Tibial nerve (tissue), 4 donors: ENCODE results near the gene EGFL7. TPM values are rescaled to one million over a fixed set of nuclear protein-coding genes. Genes with fewer than 3 reads are reported as not detected.

Experiments used
- DNase-seq, 2 donors: peaks; one replicate each; pipeline ENCODE4 v3.0.0-alpha.2; 2019; ENCODE audit warnings: low spot score in 2 of 2
- H3K27ac ChIP-seq, 4 donors: fragments of 200-600 bp; sonication (generic) in 3 of 4; one replicate each; pipeline ENCODE4 v1.5.1; 2017 to 2019; ENCODE audit warnings: mild to moderate bottlenecking in 1 of 4
- H3K27me3 ChIP-seq, 2 donors: fragments of 200-600 bp; sonication (generic) in 1 of 2; one replicate each; pipeline versions ENCODE4 v1.5.1 to v1.6.0; 2017 to 2019
- H3K36me3 ChIP-seq, 3 donors: fragments of 200-600 bp; sonication (generic); one replicate each; pipeline ENCODE4 v1.5.1; 2018 to 2019
- H3K4me1 ChIP-seq, 4 donors: fragments of 200-600 bp; sonication (generic) in 3 of 4; one replicate each; pipeline ENCODE4 v1.5.1; 2017 to 2019
- H3K4me3 ChIP-seq, 4 donors: fragments of 200-600 bp; sonication (generic) in 3 of 4; one replicate each; pipeline ENCODE4 v1.5.1; 2017 to 2019; ENCODE audit warnings: mild to moderate bottlenecking in 1 of 4, moderate library complexity in 1 of 4
- H3K9me3 ChIP-seq, 4 donors: fragments of 200-600 bp; sonication (generic) in 3 of 4; one replicate each; pipeline ENCODE4 v1.5.1; 2017 to 2019
- CTCF ChIP-seq, 5 experiments: fragments of 200-600 bp in 3 of 5; fragments of 450-650 bp in 2 of 5; sonication (generic) in 3 of 5; IDR thresholded peaks; one replicate each; pipeline ENCODE4 v1.5.1; 2016 to 2019; ENCODE audit warnings: antibody characterized with exemption in 5 of 5, mild to moderate bottlenecking in 3 of 5, moderate library complexity in 2 of 5
- EP300 ChIP-seq, 2 donors: sonication (generic); formaldehyde crosslinking; IDR thresholded peaks; one replicate each; pipeline ENCODE4 v1.6.1; 2017; ENCODE audit warnings: antibody characterized with exemption in 2 of 2, mild to moderate bottlenecking in 1 of 2
- POLR2A ChIP-seq, 2 donors: fragments of 450-650 bp; IDR thresholded peaks; one replicate each; pipeline ENCODE4 v1.6.1; 2017; ENCODE audit warnings: antibody characterized with exemption in 2 of 2, mild to moderate bottlenecking in 2 of 2, moderate library complexity in 2 of 2
- WGBS, 2 donors: methylation state at CpG; one replicate each; pipeline ENCODE4 v1.1.5; 2018; 5-methylcytosine and 5-hydroxymethylcytosine counted together
- total RNA-seq, 4 donors: library from RNA; depleted of rRNA; stranded (reverse); fragments of >200 nt; gene quantifications; one replicate each; pipeline ENCODE4 v1.1.0, GENCODE V29; 2016

The EGFL7 gene
- total RNA-seq, 4 donors from 2014 or later = 95.2 to 229 (median 179) TPM

- no peak overlapping the region for H3K4me3 ChIP-seq
- TF ChIP-seq CTCF (IDR thresholded peaks at IDR 0.05) (no peak), POLR2A (IDR thresholded peaks at IDR 0.05) (no peak), EP300 (IDR thresholded peaks at IDR 0.05) (no peak)
- no peaks in the 10 kb centered on the region for H3K9me3 ChIP-seq
- H3K27ac ChIP-seq = no peak overlapping the region
- WGBS, 2 donors = 66 to 71% methylated on average over 7 to 11 of the region's 11 CpGs
- peaks cover 0 to 9% of the 10 kb centered on the region in 2 donors for H3K27me3 ChIP-seq
- DNase-seq = no peak
- H3K36me3 ChIP-seq = peaks cover 0 to 45% (median 0%) of the 10 kb centered on the region in 3 donors
- peaks cover 0 to 10% (median 3%) of the 10 kb centered on the region in 4 donors for H3K4me1 ChIP-seq
These were observed 12.2 kb downstream of the EGFL7 start for GRCh38 chr9:136674786-136675349.

GRCh38 chr9:136675477-136676296 is 13.0 kb downstream of the EGFL7 start:
- WGBS, 2 donors = 90 to 91% methylated on average over 14 to 16 of the region's 16 CpGs
- Histone ChIP-seq H3K27me3 (peaks cover 0 to under 1% of the 10 kb centered on the region in 2 donors), H3K9me3 (no peaks in the 10 kb centered on the region), H3K4me1 (peaks cover 0 to 8% (median 3%) of the 10 kb centered on the region in 4 donors), H3K27ac (peak overlapping the region in 1 of 4 donors; percentile 50), H3K4me3 (no peak overlapping the region), H3K36me3 (peaks cover 0 to 45% (median 0%) of the 10 kb centered on the region in 3 donors)
- DNase-seq = no peak
- TF ChIP-seq EP300 (IDR thresholded peaks at IDR 0.05) (no peak), CTCF (IDR thresholded peaks at IDR 0.05) (no peak), POLR2A (IDR thresholded peaks at IDR 0.05) (no peak)

- no peaks in the 10 kb centered on the region for H3K9me3 ChIP-seq
- H3K27ac ChIP-seq = no peak overlapping the region
- no peak for DNase-seq
- H3K4me3 ChIP-seq = no peak overlapping the region
- peaks cover 0 to 5% (median 2%) of the 10 kb centered on the region in 4 donors for H3K4me1 ChIP-seq
- TF ChIP-seq EP300 (IDR thresholded peaks at IDR 0.05) (no peak), POLR2A (IDR thresholded peaks at IDR 0.05) (no peak), CTCF (IDR thresholded peaks at IDR 0.05) (no peak)
- H3K36me3 ChIP-seq = peaks cover 0 to 45% (median 0%) of the 10 kb centered on the region in 3 donors
- no peaks in the 10 kb centered on the region for H3K27me3 ChIP-seq
- 86 to 95% methylated on average over 7 to 11 of the region's 13 CpGs for WGBS, 2 donors
These were observed 13.6 kb downstream of the EGFL7 start for GRCh38 chr9:136676297-136676794.

- DNase-seq = no peak
- no peak overlapping the region for H3K27ac ChIP-seq
- no peaks in the 10 kb centered on the region for H3K4me1 ChIP-seq
- TF ChIP-seq POLR2A (IDR thresholded peaks at IDR 0.05) (no peak), EP300 (IDR thresholded peaks at IDR 0.05) (no peak), CTCF (IDR thresholded peaks at IDR 0.05) (no peak)
- 87 to 90% methylated on average over 32 to 39 of the region's 46 CpGs for WGBS, 2 donors
- peaks cover 0 to 45% (median 0%) of the 10 kb centered on the region in 3 donors for H3K36me3 ChIP-seq
- no peak overlapping the region for H3K4me3 ChIP-seq
- H3K27me3 ChIP-seq = no peaks in the 10 kb centered on the region
- H3K9me3 ChIP-seq = no peaks in the 10 kb centered on the region
These were observed 14.4 kb downstream of the EGFL7 start for GRCh38 chr9:136676920-136677686.
